GM21529 (cell line): ENCODE data around the gene CKMT2.

Source experiments
- ATAC-seq: cut with Tn5 transposase; IDR thresholded peaks from one replicate; pipeline ENCODE4 v1.9.1; 2021; ENCODE audit not compliant: unreplicated experiment

CKMT2 gene

DNA sequence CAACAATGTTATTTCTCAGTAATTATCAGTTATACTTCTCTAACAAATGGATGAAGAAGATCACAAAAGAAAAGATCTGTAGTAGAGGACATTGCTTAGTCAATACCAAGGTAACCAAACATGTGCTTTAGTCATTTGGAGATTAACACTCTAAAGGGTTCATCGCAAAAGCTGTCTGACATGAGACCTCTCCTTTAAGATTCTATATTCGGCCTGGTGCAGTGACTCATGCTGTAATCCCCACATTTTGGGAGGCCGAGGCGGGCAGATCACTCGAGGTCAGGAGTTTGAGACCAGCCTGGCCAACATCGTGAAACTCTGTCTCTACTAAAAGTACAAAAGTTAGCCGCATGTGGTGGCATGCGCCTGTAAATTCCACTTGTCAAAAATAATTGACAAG, 18.3 kb upstream of the CKMT2 start:
- no peak for ATAC-seq

DNA sequence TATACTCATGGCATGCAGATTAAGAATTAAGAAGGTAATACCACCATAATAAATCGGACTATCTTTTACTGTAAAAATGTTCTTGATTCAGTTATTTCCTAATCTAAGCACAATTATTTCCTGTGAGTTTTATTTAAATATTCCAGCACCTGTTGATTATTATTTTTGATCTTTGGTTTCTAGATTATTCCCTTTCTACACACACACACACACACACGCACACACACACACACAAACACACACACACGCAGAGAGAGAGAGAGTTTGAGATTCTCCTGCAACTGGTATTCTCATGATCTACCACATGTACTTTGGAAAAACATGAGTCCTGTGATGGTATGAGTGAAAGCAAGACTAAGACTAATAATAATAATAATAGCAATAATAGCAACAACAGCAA, 17.0 kb upstream of the CKMT2 start:
- no peak for ATAC-seq

DNA sequence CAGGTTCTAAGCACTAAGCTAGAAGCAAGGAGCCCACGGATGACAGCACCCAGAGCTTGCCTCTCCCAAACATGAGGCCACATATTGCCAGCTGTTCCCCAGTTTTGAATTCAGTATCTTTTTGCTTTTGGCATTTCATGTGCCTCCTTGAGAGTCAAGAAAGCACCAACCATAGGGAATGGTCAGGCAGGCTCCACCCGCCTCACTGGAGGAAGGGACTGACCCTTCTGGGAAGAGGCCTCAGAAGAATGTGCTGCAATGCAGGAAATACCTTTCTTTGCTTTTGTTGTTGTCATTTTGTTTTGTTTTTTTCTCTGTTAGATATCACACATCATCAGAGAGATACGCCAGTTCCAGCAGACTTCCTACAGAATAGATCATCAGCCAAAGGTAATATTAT, 13.7 kb upstream of the CKMT2 start:
- no peak for ATAC-seq

DNA sequence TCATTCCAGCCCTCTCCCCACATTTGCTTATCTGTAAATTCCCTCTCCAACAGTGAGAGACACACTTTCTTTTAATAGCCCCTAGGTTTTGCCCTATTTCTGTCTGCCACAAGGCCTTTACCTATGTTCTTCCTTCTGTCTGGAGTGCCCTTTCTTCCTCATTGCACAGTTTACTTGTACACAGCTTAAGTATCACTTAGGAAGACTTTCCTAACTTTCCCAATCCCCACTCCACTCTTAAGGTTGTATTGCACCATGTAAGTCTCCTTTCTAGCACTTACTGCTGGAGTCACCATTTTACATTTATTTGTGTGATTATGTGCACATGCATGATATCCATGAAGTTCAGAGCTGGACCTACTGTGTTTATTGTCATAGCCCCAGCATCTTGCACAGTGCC, 10.8 kb upstream of the CKMT2 start:
- no peak for ATAC-seq

DNA sequence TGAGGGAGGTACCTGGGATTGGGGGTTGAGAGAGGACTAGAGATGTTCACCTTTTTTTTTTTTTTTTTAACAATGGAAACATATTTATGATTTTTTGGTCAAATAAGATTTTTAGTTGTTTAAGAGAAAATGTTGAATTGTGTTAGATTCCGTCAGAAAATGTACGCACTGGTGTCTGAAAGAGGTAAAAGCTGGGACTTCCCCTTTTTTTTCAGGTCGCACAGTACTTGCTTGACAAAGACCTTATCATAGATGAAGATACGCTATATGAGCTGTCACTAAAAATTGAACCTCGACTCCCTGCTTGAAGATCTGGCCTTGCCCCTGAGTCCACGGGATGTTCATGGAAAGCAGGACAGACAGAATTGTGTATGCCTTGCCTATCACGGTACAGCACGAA, 7.7 kb upstream of the CKMT2 start:
- no peak for ATAC-seq

DNA sequence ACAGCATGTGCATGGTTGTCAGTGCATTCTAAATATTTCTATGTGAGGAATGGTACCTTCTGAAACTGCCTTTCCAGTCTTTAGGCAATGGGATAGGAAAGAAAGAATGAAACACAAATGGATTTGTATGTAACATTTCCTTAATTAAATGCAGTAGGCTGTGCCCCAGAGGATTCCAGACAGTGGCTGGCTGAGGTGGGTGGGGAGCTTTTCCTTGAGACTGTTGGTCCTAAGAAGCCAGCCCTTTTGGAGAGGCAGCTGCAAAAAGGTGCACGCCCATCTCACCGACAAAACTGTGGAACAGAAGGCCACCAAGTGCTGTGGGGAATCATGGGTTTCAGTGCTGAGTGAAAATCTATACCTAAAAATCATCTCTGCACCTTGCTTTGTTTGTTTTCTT, 6.8 kb upstream of the CKMT2 start:
- no peak for ATAC-seq

DNA sequence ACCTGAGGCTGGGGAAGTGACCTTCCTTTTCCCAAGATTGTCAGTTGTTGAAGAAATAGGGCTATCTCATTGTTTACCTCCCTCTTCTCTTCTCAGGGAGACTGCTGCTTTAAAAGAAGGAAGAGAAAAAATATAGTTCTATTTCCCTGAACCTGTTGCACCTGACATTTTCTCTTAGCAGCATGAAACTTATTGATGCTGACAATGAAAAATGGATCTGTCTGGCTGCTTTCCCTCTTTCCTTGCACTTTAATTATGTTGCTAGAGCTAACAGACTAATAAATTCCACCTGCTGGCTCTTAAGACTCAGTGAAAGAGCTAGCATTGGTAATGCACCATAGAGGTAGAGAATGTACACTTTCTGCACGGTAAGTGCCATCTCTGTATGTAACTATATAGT, 6.2 kb upstream of the CKMT2 start:
- ATAC-seq, result no peak

DNA sequence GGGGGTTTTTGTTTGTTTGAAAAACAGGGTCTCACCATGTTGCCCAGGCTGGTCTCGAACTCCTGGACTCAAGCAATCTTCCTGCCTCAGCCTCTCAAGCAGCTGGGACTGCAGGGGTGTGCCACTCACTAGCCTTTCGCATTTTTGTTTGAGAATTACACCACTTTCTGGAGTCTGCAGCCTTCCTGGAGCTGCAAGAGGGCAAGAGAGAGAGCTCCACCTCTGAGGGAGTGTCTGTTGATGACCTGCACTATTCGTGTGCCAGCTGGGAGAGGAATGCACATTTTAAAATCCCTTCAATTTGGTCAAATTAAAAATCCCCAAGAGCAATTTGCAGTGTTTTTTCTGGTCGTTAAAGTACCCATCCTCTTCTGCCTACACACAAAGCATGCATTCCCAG, 5.0 kb upstream of the CKMT2 start:
- ATAC-seq, result no peak

DNA sequence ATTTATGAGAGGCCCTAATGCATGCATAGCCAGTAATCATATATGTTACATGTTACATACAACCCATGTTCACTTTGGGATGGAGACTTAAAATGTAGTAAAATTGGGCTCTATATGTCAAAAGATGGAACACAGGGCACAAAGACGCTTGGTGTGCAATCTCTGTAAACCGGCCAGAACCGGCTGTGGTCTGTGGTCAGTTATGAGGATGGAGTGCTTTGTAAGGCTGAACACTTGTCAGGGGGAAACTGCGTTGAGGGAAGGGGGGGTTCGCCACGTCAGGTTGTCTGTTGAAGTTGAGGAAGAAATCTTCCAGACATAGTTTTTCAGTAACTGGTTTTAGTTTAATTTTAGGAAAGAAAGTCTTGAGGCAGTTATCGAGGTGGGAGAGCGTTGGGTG, 2.7 kb upstream of the CKMT2 start:
- ATAC-seq, result no peak

DNA sequence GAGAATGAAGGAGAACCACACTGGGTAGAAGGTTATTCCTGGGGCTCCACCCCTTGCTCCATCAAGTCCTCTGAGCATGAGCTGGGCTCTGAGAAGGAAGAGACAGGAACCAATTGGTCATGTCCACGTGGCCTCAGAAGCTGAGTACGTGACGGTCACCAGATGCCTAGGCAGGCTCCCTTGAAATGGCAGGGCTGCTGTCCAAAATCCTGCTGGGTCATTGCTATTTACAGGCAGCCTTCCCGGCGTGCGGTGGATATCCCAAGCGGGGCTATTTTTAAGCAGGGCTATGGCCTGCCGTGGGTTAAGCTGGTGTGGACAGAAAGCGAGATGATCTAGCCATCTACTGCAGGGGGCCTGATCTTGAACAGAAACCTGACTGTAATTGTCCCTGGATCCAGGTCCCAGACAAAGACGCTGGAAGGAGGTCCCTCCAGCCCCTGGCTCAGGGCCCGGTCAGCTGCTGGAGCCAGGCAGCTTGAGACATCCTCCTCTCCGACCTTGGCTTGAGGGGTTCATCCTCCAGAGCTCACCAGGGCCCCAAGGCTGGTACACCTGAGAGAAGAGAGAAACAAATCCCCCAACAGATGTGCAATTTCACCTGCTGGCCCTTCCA, 550 bp upstream of the CKMT2 start:
- ATAC-seq, result no peak

DNA sequence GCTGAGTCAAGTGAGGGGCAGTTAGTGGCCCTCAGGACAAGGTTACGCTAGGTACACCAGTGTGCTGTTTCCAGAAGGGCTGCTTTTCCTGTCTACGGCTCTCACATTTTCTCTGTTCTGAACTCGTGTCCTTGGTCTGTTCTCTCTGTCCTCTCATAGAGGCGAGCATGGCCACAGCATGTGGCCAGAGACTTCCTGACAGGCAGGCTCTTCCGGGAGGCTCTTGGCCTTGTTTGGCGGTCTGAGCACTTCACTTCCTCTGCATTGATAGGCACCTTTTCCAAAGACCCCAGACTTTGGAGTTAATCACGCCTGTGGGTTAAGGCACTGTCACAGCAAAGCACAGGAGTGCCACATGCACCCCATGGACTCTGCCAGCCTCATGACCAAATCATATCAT, 1.2 kb downstream of the CKMT2 start:
- no peak for ATAC-seq

DNA sequence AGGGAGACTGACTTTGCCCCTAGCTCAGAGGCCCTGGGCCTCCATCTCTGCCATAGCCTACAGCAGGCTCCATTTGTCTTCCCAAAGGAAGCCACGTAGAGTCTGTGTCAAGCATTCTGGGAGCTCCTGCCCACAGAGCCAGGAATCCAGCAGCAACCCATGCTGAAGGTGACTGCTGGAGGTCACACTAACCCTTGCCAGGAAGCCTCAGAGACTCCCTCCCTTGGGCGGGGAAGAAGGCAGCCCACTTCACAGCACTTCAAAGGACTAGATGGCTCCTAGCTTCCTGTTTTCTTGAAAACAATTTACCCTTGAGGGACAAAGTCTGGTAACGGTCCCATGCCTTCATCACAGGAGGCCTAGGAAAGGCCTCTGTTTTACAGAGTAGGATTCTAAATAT, 1.7 kb downstream of the CKMT2 start:
- ATAC-seq, result no peak

DNA sequence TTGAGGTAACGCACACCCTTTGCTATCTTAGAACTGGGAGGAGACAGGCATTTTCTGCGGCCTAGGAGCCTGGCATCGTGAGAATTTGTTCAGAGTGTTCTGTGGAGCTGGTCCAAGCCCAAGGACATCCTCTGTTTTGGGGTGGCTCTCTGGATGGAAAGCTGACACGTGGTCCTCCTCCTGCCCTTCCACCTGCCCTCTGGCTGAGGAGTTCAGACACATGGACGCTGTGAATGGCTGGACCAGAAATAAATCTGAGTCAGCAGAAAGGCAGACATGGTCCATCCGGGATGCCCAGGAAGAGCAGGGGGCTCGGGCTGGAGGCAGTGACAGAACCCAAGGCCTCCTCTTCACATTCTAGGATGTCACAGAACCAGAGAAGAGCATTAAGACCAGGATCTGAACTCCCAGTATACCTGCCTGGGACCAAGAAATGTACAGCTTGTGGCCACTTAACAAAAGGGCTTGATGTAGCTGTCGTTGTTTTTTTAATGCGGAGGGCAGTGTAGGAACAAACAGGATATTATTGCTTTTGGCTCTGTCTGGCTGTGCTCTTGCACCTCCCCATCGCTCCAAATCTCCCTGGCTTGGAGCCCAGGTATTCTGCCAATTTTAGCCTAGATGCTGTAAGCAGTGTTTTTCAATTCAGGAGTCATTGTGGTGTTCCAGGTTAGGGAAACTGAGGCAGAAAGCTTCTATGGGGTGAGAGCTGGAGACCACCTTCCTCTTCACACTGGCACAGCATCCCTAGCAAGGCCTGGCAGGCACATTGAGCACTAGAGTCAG, 2.4 kb downstream of the CKMT2 start:
- ATAC-seq, result no peak

DNA sequence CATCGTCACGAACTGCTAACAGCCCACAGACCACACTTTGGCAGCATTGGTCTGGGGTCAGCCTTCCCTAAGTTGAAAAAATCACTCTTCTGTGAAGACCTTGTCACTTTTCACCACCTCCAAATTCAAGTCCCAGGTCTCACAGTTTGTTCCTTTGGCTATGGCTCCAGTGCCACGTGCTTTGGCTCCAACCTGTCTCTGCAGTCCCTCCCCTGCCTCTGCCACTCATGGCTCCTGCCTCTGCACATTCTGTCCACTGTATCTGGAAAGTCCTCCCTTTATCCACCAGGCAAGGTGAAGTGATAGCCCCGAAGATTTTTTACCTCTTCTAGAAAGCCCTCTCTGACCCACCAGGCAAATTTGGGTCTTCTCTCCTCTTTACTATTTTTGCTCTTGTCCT, 5.3 kb downstream of the CKMT2 start:
- no peak for ATAC-seq

DNA sequence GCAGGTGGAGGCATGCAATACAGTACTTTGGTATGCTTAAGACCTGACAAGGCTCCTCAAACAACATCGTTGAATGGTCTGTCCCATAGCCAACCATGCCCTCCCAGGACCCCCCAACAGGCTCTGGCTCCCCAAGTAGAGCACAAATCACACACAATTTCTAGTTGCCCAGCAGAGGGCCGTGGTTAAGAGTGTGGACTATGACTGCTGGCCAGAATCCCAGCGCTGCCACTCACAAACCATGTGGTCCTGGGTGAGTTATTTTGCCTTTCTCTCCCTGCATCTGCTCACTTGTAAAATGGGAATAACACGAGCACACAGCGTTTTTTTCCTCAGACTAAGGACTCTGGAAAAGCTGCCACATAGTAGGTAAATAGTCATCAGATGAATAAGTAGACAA, 6.5 kb downstream of the CKMT2 start:
- no peak for ATAC-seq

DNA sequence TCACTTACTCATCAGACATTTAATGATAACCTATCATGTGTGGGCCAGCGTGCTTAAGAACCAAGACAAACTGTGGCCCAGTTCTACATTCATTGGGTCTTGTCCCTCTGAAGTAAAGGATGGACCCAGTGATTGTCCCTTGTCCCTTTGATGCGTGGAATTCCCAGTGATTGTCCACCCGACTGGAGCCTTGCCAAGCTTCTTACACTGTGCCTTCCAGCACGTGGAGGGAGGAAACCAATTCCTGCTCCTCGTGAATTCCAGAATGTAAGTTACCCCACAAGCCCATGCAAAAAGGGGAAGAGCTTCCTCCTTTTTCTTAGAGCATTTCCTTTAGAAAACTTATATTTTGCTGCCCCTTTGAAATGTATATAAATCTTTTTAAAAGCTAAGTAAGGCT, 7.9 kb downstream of the CKMT2 start:
- ATAC-seq, result no peak

DNA sequence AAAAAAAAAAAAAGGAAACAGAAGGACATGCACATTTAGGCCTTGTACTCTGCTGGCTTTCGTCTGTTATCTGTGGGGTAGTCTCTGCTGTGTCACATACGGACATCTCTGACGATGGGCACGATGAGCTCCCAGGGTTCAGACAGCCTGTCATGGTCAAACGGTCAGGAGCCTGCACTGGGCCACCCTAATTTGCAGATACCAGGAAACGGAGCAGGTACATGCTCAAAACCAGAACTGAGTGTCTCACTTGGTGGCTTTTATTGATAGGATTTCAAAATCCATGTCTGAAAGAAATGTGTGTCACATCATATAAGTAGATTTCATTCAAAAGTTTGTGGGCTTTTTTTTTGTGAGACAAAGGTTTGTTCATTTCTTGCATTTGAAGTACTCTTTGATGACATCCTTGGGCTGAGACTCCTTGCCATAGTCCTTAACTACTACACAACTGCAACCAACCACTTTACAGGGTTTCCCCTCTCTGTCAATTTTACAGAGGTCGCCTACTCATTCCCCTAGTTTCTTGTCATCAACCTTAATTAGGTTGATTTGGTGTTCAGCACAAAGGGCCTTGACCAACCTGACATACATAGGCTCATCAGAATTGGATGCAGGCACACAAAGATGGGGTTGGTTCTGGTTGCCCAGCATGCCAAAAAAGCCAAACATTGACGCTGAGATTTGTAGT, 9.0 kb downstream of the CKMT2 start:
- no peak for ATAC-seq

DNA sequence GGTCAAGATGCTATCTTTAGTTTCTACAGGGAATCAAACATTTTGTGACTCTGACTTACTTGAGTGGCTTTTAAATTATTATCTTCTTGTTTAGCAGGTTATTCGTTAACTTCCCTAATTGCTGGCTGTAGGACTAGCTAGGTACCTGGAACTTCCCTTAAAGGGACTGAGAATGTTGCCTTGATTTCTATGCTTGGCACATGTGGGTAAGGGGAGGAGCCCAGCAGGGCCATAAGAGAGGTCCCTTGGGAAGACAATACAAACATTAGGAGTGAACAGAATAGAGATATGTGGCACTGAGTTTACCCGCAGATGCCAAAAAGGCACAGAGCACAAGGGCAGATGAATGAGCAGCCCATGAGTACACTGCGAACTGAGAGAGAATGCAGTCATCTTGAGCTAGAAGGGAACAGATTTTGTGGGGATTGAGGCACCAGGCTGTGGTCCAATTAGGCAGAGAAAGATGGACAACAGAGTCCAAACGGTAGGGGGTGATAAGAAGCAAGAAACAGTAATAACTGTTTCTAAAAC, 9.8 kb downstream of the CKMT2 start:
- ATAC-seq, result no peak

DNA sequence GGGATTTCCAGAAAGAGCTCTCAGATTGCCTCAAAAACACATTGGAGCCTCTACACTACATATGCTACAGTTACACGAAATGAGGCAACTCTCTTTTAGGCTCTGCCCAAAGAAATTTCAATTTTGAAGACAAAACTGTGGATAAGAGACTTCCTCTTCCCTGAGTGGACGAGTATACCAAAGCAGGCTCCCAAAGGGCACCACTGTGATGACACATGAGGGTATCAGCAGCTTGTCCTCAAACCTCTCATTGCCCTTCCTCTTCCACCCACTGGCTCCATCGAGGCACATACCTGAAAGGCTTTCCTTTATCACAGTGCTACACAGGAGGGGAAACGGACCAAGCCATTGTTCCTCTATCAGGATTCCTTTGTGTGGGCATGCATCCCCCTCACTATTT, 11.3 kb downstream of the CKMT2 start:
- no peak for ATAC-seq

DNA sequence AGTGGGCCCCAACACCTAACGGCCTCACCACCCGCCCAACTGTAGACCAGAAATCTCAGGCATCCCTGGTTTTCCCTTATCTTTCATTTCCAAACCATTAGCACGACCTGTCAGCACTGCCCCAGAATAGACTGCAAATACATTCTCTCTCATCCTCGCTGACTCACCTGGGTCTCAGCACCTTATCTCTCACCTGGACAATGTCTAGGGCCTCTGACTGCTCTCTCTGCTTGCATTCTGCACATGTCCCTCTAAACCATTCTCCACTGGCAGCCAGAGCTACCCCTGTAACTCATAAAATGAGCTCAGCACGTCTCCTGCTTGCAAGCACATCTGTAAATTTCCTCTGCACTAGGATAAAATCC, 12.7 kb downstream of the CKMT2 start:
- no peak for ATAC-seq

DNA sequence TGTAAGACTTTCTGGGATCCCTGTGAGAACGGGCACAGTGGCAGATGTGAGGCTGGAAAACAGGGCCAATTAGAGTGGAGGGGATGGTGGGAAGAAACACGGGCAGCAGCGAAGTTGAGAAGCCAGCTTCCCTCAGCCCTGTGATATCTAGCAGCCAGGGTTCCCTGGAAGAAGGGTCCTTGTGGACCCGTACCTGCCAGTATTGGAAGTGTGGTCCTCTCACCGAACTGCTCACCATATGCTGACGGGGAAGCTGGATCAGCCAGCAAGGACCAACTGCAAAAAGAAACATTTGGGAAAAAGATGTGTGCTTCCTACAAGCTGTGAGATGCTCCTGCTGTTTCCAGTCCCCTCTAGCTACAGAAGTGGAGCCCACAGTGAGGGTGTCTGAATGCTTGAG, 13.6 kb downstream of the CKMT2 start:
- ATAC-seq, result no peak

DNA sequence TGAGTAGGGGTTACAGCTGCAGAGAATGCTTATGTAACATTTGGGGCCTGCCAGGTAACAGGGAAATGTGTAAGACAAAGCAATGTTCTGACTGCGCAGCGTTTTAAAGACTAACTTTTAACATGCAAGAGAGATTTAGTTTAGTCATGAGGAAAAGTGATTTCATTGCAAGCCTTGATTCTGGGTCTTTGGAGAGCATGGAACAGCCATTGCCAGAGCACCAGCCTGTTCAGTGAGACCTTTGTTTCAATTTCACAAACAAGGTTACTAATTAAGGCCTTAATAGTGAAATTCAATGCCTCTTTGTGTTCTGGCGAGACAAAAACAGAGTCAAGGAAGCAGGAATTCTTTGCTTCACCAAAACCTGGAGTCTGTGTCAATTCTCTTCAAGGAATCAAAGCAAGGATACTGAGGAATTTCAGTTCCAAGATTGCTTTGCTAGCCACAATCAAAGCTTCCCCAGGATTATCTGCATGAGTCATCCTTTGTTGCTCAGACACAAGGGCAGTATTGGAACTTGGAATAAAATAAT, 14.4 kb downstream of the CKMT2 start:
- no peak for ATAC-seq
